Spleen (tissue), 11 donors: ENCODE results near the gene TMEM164. TPM values are rescaled to one million over a fixed set of nuclear protein-coding genes. Genes with fewer than 3 reads are reported as not detected.

ENCODE experiments used
- DNase-seq: peaks from one replicate; pipeline ENCODE4 v3.0.0-alpha.2; 2020
- H3K27ac ChIP-seq, 8 donors: fragments of 200-600 bp; sonication (generic) in 7 of 8; 1 replicate in 4 of 8; 2 replicates in 4 of 8; pipeline versions ENCODE4 v1.5.0 to v1.8.0; 2016 to 2021; ENCODE audit warnings: inconsistent platforms in 4 of 8, mild to moderate bottlenecking in 4 of 8, moderate library complexity in 1 of 8
- H3K27me3 ChIP-seq, 7 donors: fragments of 200-600 bp; sonication (generic) in 6 of 7; replicated peaks in 1 of 7; 1 replicate in 4 of 7; 2 replicates in 3 of 7; pipeline versions ENCODE4 v1.5.0 to v1.8.0; 2016 to 2021; ENCODE audit warnings: inconsistent platforms in 3 of 7, mild to moderate bottlenecking in 1 of 7
- H3K36me3 ChIP-seq, 6 donors: fragments of 200-600 bp; sonication (generic) in 5 of 6; 1 replicate in 4 of 6; 2 replicates in 2 of 6; pipeline versions ENCODE4 v1.5.0 to v1.8.0; 2016 to 2021; ENCODE audit warnings: inconsistent platforms in 2 of 6
- H3K4me1 ChIP-seq, 6 donors: fragments of 200-600 bp; sonication (generic) in 5 of 6; 1 replicate in 3 of 6; 2 replicates in 3 of 6; pipeline versions ENCODE4 v1.5.0 to v1.8.0; 2016 to 2021; ENCODE audit warnings: inconsistent platforms in 3 of 6
- H3K4me3 ChIP-seq, 8 donors: fragments of 200-600 bp; sonication (generic) in 7 of 8; 1 replicate in 4 of 8; 2 replicates in 4 of 8; pipeline versions ENCODE4 v1.5.0 to v1.8.0; 2016 to 2021; ENCODE audit warnings: inconsistent platforms in 4 of 8, mild to moderate bottlenecking in 4 of 8, moderate library complexity in 2 of 8
- H3K9me3 ChIP-seq, 8 donors: fragments of 200-600 bp; sonication (generic) in 7 of 8; 1 replicate in 4 of 8; 2 replicates in 4 of 8; pipeline versions ENCODE4 v1.5.0 to v1.8.0; 2016 to 2021; ENCODE audit warnings: inconsistent platforms in 4 of 8
- CTCF ChIP-seq, 11 experiments: fragments of 200-600 bp in 7 of 11; fragments of 450-650 bp in 4 of 11; sonication (generic) in 4 of 11; IDR thresholded peaks in 8 of 11; conservative IDR thresholded peaks in 3 of 11; 1 replicate in 7 of 11; 2 replicates in 4 of 11; pipeline versions ENCODE4 v1.4.0 to v1.8.0; 2016 to 2021; ENCODE audit warnings: antibody characterized with exemption in 11 of 11, inconsistent platforms in 4 of 11, mild to moderate bottlenecking in 1 of 11
- POLR2A ChIP-seq, 3 donors: fragments of 450-650 bp; IDR thresholded peaks; one replicate each; pipeline ENCODE4 v1.5.1; 2017; ENCODE audit warnings: antibody characterized with exemption in 3 of 3, mild to moderate bottlenecking in 1 of 3
- POLR2AphosphoS5 ChIP-seq, 3 donors: sonication (generic); formaldehyde crosslinking; IDR thresholded peaks; one replicate each; pipeline ENCODE4 v1.5.1; 2017; ENCODE audit warnings: antibody characterized with exemption in 3 of 3
- WGBS, 5 donors: extraction: QIAGEN DNeasy Blood & Tissue Kit in 3 of 5; methylation state at CpG; one replicate each; pipeline versions ENCODE4 v1.1.5 to v1.1.7; 2013 to 2018; 5-methylcytosine and 5-hydroxymethylcytosine counted together
- intact Hi-C: fragments of 100-400 bp; cut with DNase I; formaldehyde crosslinking; loops from one replicate; pipeline ENCODE4 v1.15.0; 2023; ENCODE audit warnings: low total_unique reads
- polyA plus RNA-seq, 3 donors: library from polyadenylated mRNA; stranded (reverse); fragments of 200-250 nt; gene quantifications; one replicate each; pipeline ENCODE4 v1.2.1, GENCODE V29; 2013
- total RNA-seq, 7 donors: library from RNA; depleted of rRNA in 3 of 7; stranded (reverse); fragments of >200 nt in 3 of 7; fragmentation: NEBNext Ultra II Directional in 4 of 7; extraction: Animal tissue kit (Norgen Biotek cat#: 25700) in 4 of 7; gene quantifications; one replicate each; pipeline versions ENCODE4 v1.1.0 to v1.2.1, GENCODE V29; 2016 to 2021
- donor health status: healthy with polysubstance abuse.
- donor health status: DM: no; HTN: no; CAD: no; lungs with moderate emphysema.
- donor health status: DM: no; HTN: no; CAD: no.
- donor health status: Bipolar disorder and iron deficiency.
- donor health status: healthy.
- donor health status: DM: no; HTN: no; CAD: no.
- donor health status: DM: yes; HTN: yes; CAD: no.

TMEM164 gene
- total and polyA plus RNA-seq, 10 donors, result 3.9 to 29.7 (median 24.3) TPM

DNA sequence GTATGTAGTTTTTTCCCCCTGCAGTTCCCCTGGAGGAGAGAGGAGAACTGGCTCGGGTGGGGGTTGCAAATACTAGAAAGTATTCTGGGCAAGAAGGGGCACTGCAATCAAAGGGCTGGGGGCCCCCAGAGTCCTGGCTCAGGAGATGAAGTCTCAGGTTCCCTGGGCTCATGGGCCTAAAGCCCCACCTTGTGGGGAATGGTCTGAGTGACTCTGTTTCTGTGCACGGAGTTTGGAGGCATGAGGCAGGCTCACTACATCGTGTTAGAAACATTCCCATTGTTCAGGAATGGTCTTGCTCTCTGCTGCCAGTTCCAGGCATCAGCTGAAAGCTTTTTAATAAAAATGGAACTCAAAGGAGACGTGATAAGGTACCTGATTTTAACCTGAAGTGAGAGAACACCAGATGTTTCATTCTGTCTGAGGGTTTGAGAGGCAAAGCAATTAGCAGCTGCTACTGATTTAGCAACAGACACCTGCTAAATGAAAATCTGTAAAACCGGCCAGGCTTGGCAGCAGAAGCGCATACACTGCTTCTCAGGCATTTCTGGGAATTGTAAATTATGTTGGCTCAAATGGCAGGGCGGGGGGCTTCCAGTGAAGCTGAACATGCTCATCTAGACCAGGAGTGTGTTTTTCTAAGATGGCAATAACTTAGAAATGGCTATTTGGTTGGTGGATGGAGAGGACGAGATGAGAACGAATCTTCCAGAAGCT lies 122.7 kb downstream of the TMEM164 start:
- no peaks in the 10 kb centered on the region for H3K36me3 ChIP-seq
- no peak overlapping the region for H3K27ac ChIP-seq
- no peak for DNase-seq
- H3K27me3 ChIP-seq, result no peaks in the 10 kb centered on the region
- no peaks in the 10 kb centered on the region for H3K4me1 ChIP-seq
- no peaks in the 10 kb centered on the region for H3K9me3 ChIP-seq
- no peak for TF ChIP-seq CTCF (IDR thresholded peaks at IDR 0.05 in 8 of 11, conservative IDR thresholded peaks at IDR 0.05 in 3 of 11)
- no peak for TF ChIP-seq POLR2A (IDR thresholded peaks at IDR 0.05)
- TF ChIP-seq POLR2AphosphoS5 (IDR thresholded peaks at IDR 0.05), result no peak
- intact Hi-C loops, result no loop called here
- WGBS, 5 donors, result 64 to 85% (median 82%) methylated on average over 9 of the region's 9 CpGs
- H3K4me3 ChIP-seq, result no peak overlapping the region

GRCh38 chrX:110131031-110131430 lies 128.1 kb downstream of the TMEM164 start:
- Histone ChIP-seq H3K36me3 (no peaks in the 10 kb centered on the region), H3K27ac (no peak overlapping the region), H3K9me3 (no peaks in the 10 kb centered on the region), H3K4me1 (no peaks in the 10 kb centered on the region), H3K4me3 (no peak overlapping the region), H3K27me3 (no peaks in the 10 kb centered on the region)
- TF ChIP-seq POLR2A (IDR thresholded peaks at IDR 0.05) (no peak), CTCF (IDR thresholded peaks at IDR 0.05 in 8 of 11, conservative IDR thresholded peaks at IDR 0.05 in 3 of 11) (no peak), POLR2AphosphoS5 (IDR thresholded peaks at IDR 0.05) (no peak)
- intact Hi-C loops, result no loop called here
- no peak for DNase-seq
- 87 to 100% (median 100%) methylated on average over 1 of the region's 1 CpG for WGBS, 5 donors

GRCh38 chrX:110132450-110133114 lies 129.7 kb downstream of the TMEM164 start:
- Histone ChIP-seq H3K27me3 (no peaks in the 10 kb centered on the region), H3K4me1 (no peaks in the 10 kb centered on the region), H3K36me3 (no peaks in the 10 kb centered on the region), H3K27ac (no peak overlapping the region), H3K4me3 (no peak overlapping the region), H3K9me3 (no peaks in the 10 kb centered on the region)
- 71 to 87% (median 76%) methylated on average over 1 of the region's 1 CpG for WGBS, 5 donors
- intact Hi-C loops, result no loop called here
- DNase-seq, result no peak
- TF ChIP-seq CTCF (IDR thresholded peaks at IDR 0.05 in 8 of 11, conservative IDR thresholded peaks at IDR 0.05 in 3 of 11) (no peak), POLR2AphosphoS5 (IDR thresholded peaks at IDR 0.05) (no peak), POLR2A (IDR thresholded peaks at IDR 0.05) (no peak)

DNA sequence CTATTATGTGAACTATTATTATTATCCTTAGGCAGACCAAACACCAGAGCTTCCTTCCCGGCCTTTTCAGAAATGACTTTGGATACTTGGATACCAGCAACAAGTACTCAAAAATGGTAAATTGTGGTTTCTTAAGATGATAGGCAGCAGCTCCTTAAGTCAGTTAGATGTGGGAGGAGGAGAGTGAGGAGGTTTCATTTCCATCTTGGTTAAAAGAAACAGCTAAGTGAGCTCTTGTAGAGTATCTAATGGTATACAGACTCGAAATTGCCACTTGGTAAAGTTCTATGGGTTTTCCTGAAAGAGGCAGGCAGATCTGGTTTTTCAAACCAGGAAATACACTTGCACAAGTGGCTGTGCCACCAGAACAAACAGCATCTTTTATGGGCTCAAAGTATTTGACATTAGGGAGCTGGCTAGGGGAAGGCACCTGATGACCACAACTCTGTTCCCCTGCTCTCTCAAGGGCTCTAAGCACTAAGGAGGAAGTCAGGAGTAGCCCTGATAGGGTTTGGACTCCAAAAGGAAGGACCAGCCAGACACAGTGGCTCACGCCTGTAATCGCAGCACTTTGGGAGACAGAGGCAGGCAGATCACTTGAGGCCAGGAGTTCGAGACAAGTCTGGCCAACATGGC lies 130.9 kb downstream of the TMEM164 start:
- intact Hi-C loops, result no loop called here
- Histone ChIP-seq H3K36me3 (no peaks in the 10 kb centered on the region), H3K4me3 (no peak overlapping the region), H3K4me1 (no peaks in the 10 kb centered on the region), H3K9me3 (no peaks in the 10 kb centered on the region), H3K27ac (no peak overlapping the region), H3K27me3 (no peaks in the 10 kb centered on the region)
- DNase-seq, result no peak
- TF ChIP-seq POLR2AphosphoS5 (IDR thresholded peaks at IDR 0.05), result no peak
- 71 to 89% (median 79%) methylated on average over 5 of the region's 5 CpGs for WGBS, 5 donors
